Aorta (tissue), 5 donors: ENCODE measurements around the gene MRGPRX2. TPM values are rescaled to one million over a fixed set of nuclear protein-coding genes. Genes with fewer than 3 reads are reported as not detected.

ENCODE experiments used
- ATAC-seq: fragments of 200-7000 bp; cut with Tn5 transposase; one replicate; pipeline ENCODE4 v1.9.1; 2022; ENCODE audit warnings: moderate library complexity; ENCODE audit not compliant: low FRiP score
- DNase-seq, 2 donors: peaks; one replicate each; pipeline ENCODE4 v3.0.0-alpha.2; 2020
- H3K27ac ChIP-seq, 2 donors: one replicate each; pipeline ENCODE4 v1.5.1; 2013; ENCODE audit warnings: low read length in 2 of 2, mild to moderate bottlenecking in 2 of 2, moderate library complexity in 2 of 2, control low read depth in 1 of 2, inconsistent platforms in 1 of 2, low read depth in 1 of 2
- H3K27me3 ChIP-seq, 2 donors: one replicate each; pipeline ENCODE4 v1.6.1; 2013; ENCODE audit warnings: control low read depth in 1 of 2, low read length in 1 of 2, mild to moderate bottlenecking in 1 of 2, moderate library complexity in 1 of 2; ENCODE audit not compliant: insufficient read depth in 2 of 2, control insufficient read depth in 1 of 2
- H3K36me3 ChIP-seq, 2 donors: one replicate each; pipeline ENCODE4 v1.6.1; 2013; ENCODE audit warnings: control low read depth in 1 of 2, low read length in 1 of 2, mild to moderate bottlenecking in 1 of 2; ENCODE audit not compliant: insufficient read depth in 2 of 2, control insufficient read depth in 1 of 2
- H3K4me1 ChIP-seq, 2 donors: one replicate each; pipeline ENCODE4 v1.6.1; 2013; ENCODE audit warnings: low read length in 2 of 2, control low read depth in 1 of 2, mild to moderate bottlenecking in 1 of 2, moderate library complexity in 1 of 2; ENCODE audit not compliant: insufficient read depth in 2 of 2, control insufficient read depth in 1 of 2
- H3K4me3 ChIP-seq, 2 donors: one replicate each; pipeline ENCODE4 v1.5.1; 2013; ENCODE audit warnings: low read length in 2 of 2, control low read depth in 1 of 2, mild to moderate bottlenecking in 1 of 2
- H3K9me3 ChIP-seq: one replicate; pipeline ENCODE4 v1.6.1; 2013; ENCODE audit warnings: mild to moderate bottlenecking, low read length; ENCODE audit not compliant: control insufficient read depth
- WGBS, 2 donors: extraction: QIAGEN DNeasy Blood & Tissue Kit; methylation state at CpG; one replicate each; pipeline ENCODE4 v1.1.7; 2013; 5-methylcytosine and 5-hydroxymethylcytosine counted together
- intact Hi-C, 2 donors: fragments of 100-400 bp; cut with DNase I; formaldehyde crosslinking; loops; one replicate each; pipeline versions ENCODE4 v1.14.2 to v1.15.0; 2022
- polyA plus RNA-seq, 2 donors: library from polyadenylated mRNA; stranded (reverse); fragments of 200-250 nt; gene quantifications; one replicate each; pipeline ENCODE4 v1.2.3, GENCODE V29; 2013
- total RNA-seq, 2 donors: library from RNA; stranded (reverse); fragmentation: NEBNext Ultra II Directional; extraction: Animal tissue kit (Norgen Biotek cat#: 25700); gene quantifications; one replicate each; pipeline ENCODE4 v1.2.1, GENCODE V29; 2021
- donor health status: healthy with polysubstance abuse.
- donor health status: Bipolar disorder and iron deficiency.
- donor health status: DM: no; HTN: no; CAD: no.
- donor health status: DM: no; HTN: no; CAD: no.
- donor health status: DM: yes; HTN: yes; CAD: no.

Gene MRGPRX2
- total and polyA plus RNA-seq, 4 donors: not detected

DNA sequence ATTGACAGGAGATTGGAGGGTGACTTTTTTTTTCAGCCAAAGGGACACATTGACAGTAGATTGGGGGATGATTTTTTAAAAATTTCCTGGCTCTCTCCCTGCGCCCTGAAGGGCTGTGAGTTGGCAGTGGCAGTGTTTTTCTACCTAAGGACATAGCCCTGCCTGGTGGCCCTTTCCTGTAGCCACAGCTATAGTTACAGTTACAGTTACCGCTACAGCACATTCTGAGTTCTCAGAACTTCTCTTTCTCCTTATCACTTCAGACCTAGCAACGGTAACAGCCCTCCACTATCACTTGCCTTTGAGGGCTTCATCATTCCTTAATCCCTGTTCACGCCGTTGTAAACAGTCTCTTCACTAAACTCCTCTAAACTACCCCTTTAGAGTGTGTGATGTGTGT, 684 bp downstream of the MRGPRX2 start:
- DNase-seq (no peak), ATAC-seq (no peak)
- WGBS, 2 donors: 47 to 56% methylated on average over 5 of the region's 5 CpGs
- intact Hi-C loops: no loop called here
- H3K27ac ChIP-seq: no peak overlapping the region
- H3K27me3 ChIP-seq: no peaks in the 10 kb centered on the region
- no peak overlapping the region for H3K4me3 ChIP-seq
- no peaks in the 10 kb centered on the region for H3K36me3 ChIP-seq
- no peaks in the 10 kb centered on the region for H3K4me1 ChIP-seq
- H3K9me3 ChIP-seq: no peaks in the 10 kb centered on the region

GRCh38 chr11:19055905-19056304, 4.6 kb downstream of the MRGPRX2 start:
- Histone ChIP-seq H3K36me3 (no peaks in the 10 kb centered on the region), H3K27me3 (no peaks in the 10 kb centered on the region), H3K4me1 (no peaks in the 10 kb centered on the region), H3K4me3 (no peak overlapping the region), H3K9me3 (no peaks in the 10 kb centered on the region), H3K27ac (no peak overlapping the region)
- intact Hi-C loops: no loop called here
- 89% methylated on average over 17 of the region's 17 CpGs for WGBS, 2 donors
- no peak for ATAC-seq
- DNase-seq: no peak

DNA sequence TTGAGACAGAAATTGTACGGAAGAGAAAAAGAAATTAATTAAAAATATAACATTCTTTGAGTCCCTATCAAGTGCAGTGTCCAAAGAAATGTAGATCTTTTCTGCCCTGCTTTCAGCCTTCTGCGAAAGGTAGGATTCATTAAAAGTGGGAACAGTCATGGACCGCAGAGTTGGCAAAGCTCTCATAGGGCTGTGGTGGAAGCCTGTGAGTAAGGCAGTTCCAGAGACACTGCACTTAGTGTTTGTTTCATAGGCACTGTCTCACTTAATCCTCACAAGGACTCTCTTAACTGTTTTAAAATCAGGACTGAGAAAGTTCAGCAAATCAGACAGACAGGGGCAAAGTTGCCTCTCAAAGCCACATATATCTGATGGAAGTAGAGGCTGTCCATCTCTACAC, 5.5 kb downstream of the MRGPRX2 start:
- Histone ChIP-seq H3K27ac (no peak overlapping the region), H3K27me3 (no peaks in the 10 kb centered on the region), H3K4me3 (no peak overlapping the region), H3K4me1 (no peaks in the 10 kb centered on the region), H3K36me3 (no peaks in the 10 kb centered on the region), H3K9me3 (no peaks in the 10 kb centered on the region)
- 81 to 82% methylated on average over 3 of the region's 3 CpGs for WGBS, 2 donors
- DNase-seq (no peak), ATAC-seq (no peak)
- intact Hi-C loops: no loop called here

- ATAC-seq (no peak), DNase-seq (no peak)
- Histone ChIP-seq H3K4me3 (no peak overlapping the region), H3K4me1 (no peaks in the 10 kb centered on the region), H3K36me3 (no peaks in the 10 kb centered on the region), H3K9me3 (no peaks in the 10 kb centered on the region), H3K27me3 (no peaks in the 10 kb centered on the region), H3K27ac (no peak overlapping the region)
- WGBS, 2 donors: 4 to 20% methylated on average over 1 of the region's 1 CpG
- intact Hi-C loops: no loop called here
Observed at GRCh38 chr11:19053909-19054308, 6.6 kb downstream of the MRGPRX2 start.

- Histone ChIP-seq H3K27me3 (no peaks in the 10 kb centered on the region), H3K27ac (no peak overlapping the region), H3K9me3 (no peaks in the 10 kb centered on the region), H3K4me1 (no peaks in the 10 kb centered on the region), H3K36me3 (no peaks in the 10 kb centered on the region), H3K4me3 (no peak overlapping the region)
- DNase-seq (no peak), ATAC-seq (no peak)
- intact Hi-C loops: no loop called here
- WGBS, 2 donors: 56 to 63% methylated on average over 2 of the region's 2 CpGs
Observed at GRCh38 chr11:19050281-19050680, 10.2 kb downstream of the MRGPRX2 start.

GRCh38 chr11:19049351-19049750, 11.2 kb downstream of the MRGPRX2 start:
- intact Hi-C loops: no loop called here
- Histone ChIP-seq H3K9me3 (no peaks in the 10 kb centered on the region), H3K4me3 (no peak overlapping the region), H3K27ac (no peak overlapping the region), H3K4me1 (no peaks in the 10 kb centered on the region), H3K27me3 (no peaks in the 10 kb centered on the region), H3K36me3 (no peaks in the 10 kb centered on the region)
- 16 to 33% methylated on average over 1 of the region's 1 CpG for WGBS, 2 donors
- no peak for ATAC-seq
- DNase-seq: no peak

- H3K27me3 ChIP-seq: no peaks in the 10 kb centered on the region
- WGBS, 2 donors: 81 to 84% methylated on average over 9 to 10 of the region's 10 CpGs
- H3K36me3 ChIP-seq: no peaks in the 10 kb centered on the region
- no peak overlapping the region for H3K4me3 ChIP-seq
- no peaks in the 10 kb centered on the region for H3K4me1 ChIP-seq
- DNase-seq (no peak), ATAC-seq (no peak)
- intact Hi-C loops: no loop called here
- H3K27ac ChIP-seq: no peak overlapping the region
- H3K9me3 ChIP-seq: peaks cover 4% of the 10 kb centered on the region
Observed at GRCh38 chr11:19040051-19040450, 20.5 kb downstream of the MRGPRX2 start.

DNA sequence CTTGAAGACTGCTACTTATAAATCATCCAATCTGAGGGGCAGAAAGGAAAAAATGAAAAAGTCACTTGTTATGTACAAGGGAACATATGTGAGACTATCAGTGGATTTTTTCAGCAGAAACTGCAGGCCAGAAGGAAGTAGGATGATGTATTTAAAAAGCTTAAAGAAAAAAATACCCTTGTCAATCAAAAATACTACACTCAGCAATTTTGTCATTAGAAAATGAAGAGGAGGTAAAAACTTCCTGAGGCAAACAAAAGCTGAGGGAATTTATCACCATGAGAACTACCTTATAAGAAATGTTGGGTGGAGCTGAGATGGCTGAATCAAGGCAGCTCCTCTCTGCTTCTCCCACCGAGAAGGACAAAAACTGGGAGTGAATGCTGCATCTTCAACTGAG, 21.1 kb downstream of the MRGPRX2 start:
- no peak for DNase-seq
- Histone ChIP-seq H3K36me3 (no peaks in the 10 kb centered on the region), H3K4me3 (no peak overlapping the region), H3K9me3 (peaks cover 4% of the 10 kb centered on the region), H3K4me1 (no peaks in the 10 kb centered on the region), H3K27ac (no peak overlapping the region), H3K27me3 (no peaks in the 10 kb centered on the region)
- no peak for ATAC-seq
- WGBS, 2 donors: 64 to 78% methylated on average over 1 of the region's 1 CpG
- intact Hi-C loops: no loop called here

DNA sequence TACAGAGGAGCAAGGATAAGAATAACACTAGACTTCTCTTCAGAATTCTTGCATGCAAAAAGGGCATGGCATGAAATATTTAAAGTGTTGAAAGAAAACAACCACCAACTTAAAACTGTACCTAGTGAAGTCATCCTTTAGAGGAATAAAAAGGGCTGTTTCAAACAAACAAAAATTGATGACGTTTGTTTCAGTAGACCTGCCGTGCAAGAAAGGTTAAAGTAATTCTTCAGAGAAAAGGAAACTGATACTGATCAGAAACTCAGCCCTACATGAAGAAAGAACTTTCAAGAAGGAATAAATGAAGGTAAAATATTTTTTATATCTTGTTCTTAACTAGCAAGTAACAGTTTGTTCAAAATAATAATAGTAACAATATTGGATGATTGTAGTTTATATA, 27.5 kb downstream of the MRGPRX2 start:
- Histone ChIP-seq H3K36me3 (no peaks in the 10 kb centered on the region), H3K9me3 (peaks cover 2% of the 10 kb centered on the region), H3K27me3 (no peaks in the 10 kb centered on the region), H3K27ac (no peak overlapping the region), H3K4me1 (no peaks in the 10 kb centered on the region), H3K4me3 (no peak overlapping the region)
- DNase-seq: no peak
- intact Hi-C loops: no loop called here
- ATAC-seq: no peak
- 62 to 66% methylated on average over 2 of the region's 2 CpGs for WGBS, 2 donors
